Loucy (cell line): ENCODE results near the gene CDH13.

Experiments used
- H2AFZ ChIP-seq: fragments of 200-600 bp; sonication (generic); 2 replicates; pipeline ENCODE4 v1.6.0; 2016; ENCODE audit warnings: antibody characterized with exemption, mild to moderate bottlenecking, low read length, moderate library complexity
- H3F3A ChIP-seq: fragments of 200-600 bp; 2 replicates; pipeline ENCODE4 v1.6.0; 2016; ENCODE audit warnings: antibody characterized with exemption, low read depth, mild to moderate bottlenecking
- H3K27me3 ChIP-seq: fragments of 200-600 bp; sonication (generic); 2 replicates; pipeline ENCODE4 v1.6.1; 2014; ENCODE audit warnings: low read length, mild to moderate bottlenecking; ENCODE audit not compliant: insufficient read depth, poor library complexity, severe bottlenecking
- H3K36me3 ChIP-seq: fragments of 200-600 bp; sonication (generic); 2 replicates; pipeline ENCODE4 v1.6.1; 2016; ENCODE audit warnings: low read length; ENCODE audit not compliant: insufficient read depth
- H3K4me1 ChIP-seq: fragments of 200-600 bp; sonication (generic); 2 replicates; pipeline ENCODE4 v1.5.1; 2014; ENCODE audit warnings: low read length, mild to moderate bottlenecking; ENCODE audit not compliant: insufficient read depth, poor library complexity, severe bottlenecking
- H3K4me2 ChIP-seq: fragments of 200-600 bp; sonication (generic); 2 replicates; pipeline ENCODE4 v1.6.0; 2014; ENCODE audit warnings: antibody characterized with exemption, low read length, low read depth, mild to moderate bottlenecking; ENCODE audit not compliant: poor library complexity, severe bottlenecking
- H3K4me3 ChIP-seq: fragments of 200-600 bp; sonication (generic); 2 replicates; pipeline ENCODE4 v1.5.1; 2014; ENCODE audit warnings: low read length, mild to moderate bottlenecking, mixed read lengths; ENCODE audit not compliant: poor library complexity, severe bottlenecking
- H3K79me2 ChIP-seq: fragments of 200-600 bp; sonication (generic); 2 replicates; pipeline ENCODE4 v1.6.1; 2014; ENCODE audit warnings: low read length; ENCODE audit not compliant: insufficient read depth
- H3K9ac ChIP-seq: fragments of 200-600 bp; sonication (generic); 2 replicates; pipeline ENCODE4 v1.6.0; 2014; ENCODE audit warnings: mild to moderate bottlenecking, low read depth, low read length, moderate library complexity; ENCODE audit not compliant: poor library complexity, severe bottlenecking
- H3K9me2 ChIP-seq: fragments of 200-600 bp; sonication (generic); replicated peaks from 2 replicates; pipeline ENCODE4 v1.6.1; 2016; ENCODE audit warnings: low read depth, low read length, mixed read lengths
- H3K9me3 ChIP-seq: fragments of 200-600 bp; sonication (generic); 2 replicates; pipeline ENCODE4 v1.6.1; 2014; ENCODE audit warnings: mild to moderate bottlenecking, antibody characterized with exemption, low read length, low read depth; ENCODE audit not compliant: insufficient read depth
- H4K20me1 ChIP-seq: fragments of 200-600 bp; sonication (generic); 2 replicates; pipeline ENCODE4 v1.6.0; 2014; ENCODE audit warnings: antibody characterized with exemption, low read length, mild to moderate bottlenecking; ENCODE audit not compliant: insufficient read depth, poor library complexity, severe bottlenecking
- CTCF ChIP-seq: fragments of 200-600 bp; sonication (generic); conservative IDR thresholded peaks from 2 replicates; pipeline ENCODE4 v1.5.1; 2014; ENCODE audit warnings: mild to moderate bottlenecking, antibody characterized with exemption, low read length
- EZH2phosphoT487 ChIP-seq: fragments of 200-600 bp; IDR thresholded peaks from 2 replicates; pipeline ENCODE4 v1.6.1; 2018; ENCODE audit warnings: antibody characterized with exemption, mild to moderate bottlenecking, moderate library complexity, borderline replicate concordance

The CDH13 gene

GRCh38 chr16:83400234-83400633 lies 773.5 kb downstream of the CDH13 start:
- Histone ChIP-seq H3K4me1 (no peaks in the 10 kb centered on the region), H3K9me3 (no peaks in the 10 kb centered on the region), H2AFZ (no peak overlapping the region), H3K79me2 (no peaks in the 10 kb centered on the region), H4K20me1 (no peaks in the 10 kb centered on the region), H3K9ac (no peak overlapping the region), H3K36me3 (no peaks in the 10 kb centered on the region), H3K4me2 (no peak overlapping the region), H3F3A (no peaks in the 10 kb centered on the region), H3K4me3 (no peak overlapping the region), H3K9me2 (no peaks in the 10 kb centered on the region), H3K27me3 (no peaks in the 10 kb centered on the region)
- peak; percentile 17; the same call in 1 of the 2 replicates for TF ChIP-seq CTCF
- no peak for TF ChIP-seq EZH2phosphoT487

GRCh38 chr16:83402160-83402814 lies 775.5 kb downstream of the CDH13 start:
- H3K9me3 ChIP-seq: no peaks in the 10 kb centered on the region
- no peaks in the 10 kb centered on the region for H3F3A ChIP-seq
- H3K4me3 ChIP-seq: no peak overlapping the region
- H4K20me1 ChIP-seq: no peaks in the 10 kb centered on the region
- no peak overlapping the region for H3K4me2 ChIP-seq
- no peaks in the 10 kb centered on the region for H3K27me3 ChIP-seq
- no peaks in the 10 kb centered on the region for H3K36me3 ChIP-seq
- no peak overlapping the region for H2AFZ ChIP-seq
- H3K9ac ChIP-seq: no peak overlapping the region
- no peaks in the 10 kb centered on the region for H3K79me2 ChIP-seq
- H3K9me2 ChIP-seq: no peaks in the 10 kb centered on the region
- no peaks in the 10 kb centered on the region for H3K4me1 ChIP-seq
- no peak for TF ChIP-seq EZH2phosphoT487

GRCh38 chr16:83402967-83403366 lies 776.2 kb downstream of the CDH13 start:
- H3K9me2 ChIP-seq: no peaks in the 10 kb centered on the region
- H3K9me3 ChIP-seq: no peaks in the 10 kb centered on the region
- no peaks in the 10 kb centered on the region for H3K4me1 ChIP-seq
- TF ChIP-seq CTCF (no peak), EZH2phosphoT487 (no peak)
- H2AFZ ChIP-seq: no peak overlapping the region
- H3K79me2 ChIP-seq: no peaks in the 10 kb centered on the region
- H3K36me3 ChIP-seq: no peaks in the 10 kb centered on the region
- H3K4me2 ChIP-seq: no peak overlapping the region
- no peaks in the 10 kb centered on the region for H4K20me1 ChIP-seq
- no peak overlapping the region for H3K4me3 ChIP-seq
- H3K9ac ChIP-seq: no peak overlapping the region
- no peaks in the 10 kb centered on the region for H3F3A ChIP-seq
- H3K27me3 ChIP-seq: no peaks in the 10 kb centered on the region

GRCh38 chr16:83403761-83404160 lies 777.0 kb downstream of the CDH13 start:
- no peaks in the 10 kb centered on the region for H3K4me1 ChIP-seq
- H4K20me1 ChIP-seq: no peaks in the 10 kb centered on the region
- no peaks in the 10 kb centered on the region for H3K27me3 ChIP-seq
- H3K9me3 ChIP-seq: no peaks in the 10 kb centered on the region
- H3K4me2 ChIP-seq: no peak overlapping the region
- no peak overlapping the region for H3K9ac ChIP-seq
- no peaks in the 10 kb centered on the region for H3K79me2 ChIP-seq
- H2AFZ ChIP-seq: no peak overlapping the region
- no peaks in the 10 kb centered on the region for H3F3A ChIP-seq
- TF ChIP-seq EZH2phosphoT487: no peak
- no peak for TF ChIP-seq CTCF
- no peaks in the 10 kb centered on the region for H3K36me3 ChIP-seq
- no peak overlapping the region for H3K4me3 ChIP-seq
- H3K9me2 ChIP-seq: no peaks in the 10 kb centered on the region
